PC-3 (cell line): ENCODE measurements around the gene TPO.

ENCODE experiments used
- EZH2 ChIP-seq: fragments of 300-600 bp; sonication (generic); IDR thresholded peaks from one replicate; pipeline ENCODE4 v1.6.1; 2017; ENCODE audit warnings: antibody characterized with exemption, mild to moderate bottlenecking, low read length; ENCODE audit not compliant: unreplicated experiment
- EZH2phosphoT487 ChIP-seq: fragments of 300-600 bp; sonication (generic); IDR thresholded peaks from 2 replicates; pipeline ENCODE4 v1.6.1; 2018; ENCODE audit warnings: mild to moderate bottlenecking, antibody characterized with exemption, low read length, borderline replicate concordance
- TF ChIP-seq, protein P1 (sequence below): fragments of 300-600 bp; sonication (generic); conservative IDR thresholded peaks from 2 replicates; pipeline ENCODE4 v1.5.1; 2017; ENCODE audit warnings: antibody characterized with exemption, low read depth, mild to moderate bottlenecking, low read length

DNA sequence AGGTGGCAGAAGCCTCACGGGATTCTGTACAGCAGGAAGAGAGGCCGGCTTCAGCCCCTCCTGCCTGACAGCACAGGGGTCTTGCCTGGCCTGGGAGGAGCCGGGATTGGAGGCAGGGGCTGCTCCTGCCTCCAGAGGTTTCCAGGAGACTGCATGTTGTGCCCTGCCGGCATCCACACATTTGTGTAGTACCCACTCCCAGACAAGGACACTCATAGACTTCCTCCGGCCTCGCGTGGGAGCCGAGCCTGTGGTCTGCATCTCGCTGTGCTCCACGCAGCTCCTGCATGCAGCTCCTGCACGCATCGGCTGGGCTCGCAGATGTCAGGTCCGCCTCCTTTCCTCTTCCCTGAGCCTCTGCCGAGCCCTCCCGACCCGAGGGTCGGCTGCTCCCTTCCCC lies 34.7 kb downstream of the TPO start:
- TF ChIP-seq, protein P1, sequence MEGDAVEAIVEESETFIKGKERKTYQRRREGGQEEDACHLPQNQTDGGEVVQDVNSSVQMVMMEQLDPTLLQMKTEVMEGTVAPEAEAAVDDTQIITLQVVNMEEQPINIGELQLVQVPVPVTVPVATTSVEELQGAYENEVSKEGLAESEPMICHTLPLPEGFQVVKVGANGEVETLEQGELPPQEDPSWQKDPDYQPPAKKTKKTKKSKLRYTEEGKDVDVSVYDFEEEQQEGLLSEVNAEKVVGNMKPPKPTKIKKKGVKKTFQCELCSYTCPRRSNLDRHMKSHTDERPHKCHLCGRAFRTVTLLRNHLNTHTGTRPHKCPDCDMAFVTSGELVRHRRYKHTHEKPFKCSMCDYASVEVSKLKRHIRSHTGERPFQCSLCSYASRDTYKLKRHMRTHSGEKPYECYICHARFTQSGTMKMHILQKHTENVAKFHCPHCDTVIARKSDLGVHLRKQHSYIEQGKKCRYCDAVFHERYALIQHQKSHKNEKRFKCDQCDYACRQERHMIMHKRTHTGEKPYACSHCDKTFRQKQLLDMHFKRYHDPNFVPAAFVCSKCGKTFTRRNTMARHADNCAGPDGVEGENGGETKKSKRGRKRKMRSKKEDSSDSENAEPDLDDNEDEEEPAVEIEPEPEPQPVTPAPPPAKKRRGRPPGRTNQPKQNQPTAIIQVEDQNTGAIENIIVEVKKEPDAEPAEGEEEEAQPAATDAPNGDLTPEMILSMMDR: no peak
- no peak for TF ChIP-seq EZH2phosphoT487
- TF ChIP-seq EZH2: no peak
